Astrocyte (in vitro differentiated cells and primary cell): ENCODE data around the gene TLR9.

Experiments used
- EZH2 ChIP-seq: IDR thresholded peaks from 2 replicates; pipeline ENCODE4 v1.6.1; 2012; ENCODE audit warnings: mild to moderate bottlenecking, low read length, inconsistent platforms; ENCODE audit not compliant: insufficient read depth
- TF ChIP-seq, protein P1 (sequence below): IDR thresholded peaks from 2 replicates; pipeline ENCODE4 v1.5.1; 2011; ENCODE audit warnings: low read depth, mild to moderate bottlenecking, inconsistent platforms, low read length, moderate library complexity; ENCODE audit not compliant: insufficient read depth

DNA sequence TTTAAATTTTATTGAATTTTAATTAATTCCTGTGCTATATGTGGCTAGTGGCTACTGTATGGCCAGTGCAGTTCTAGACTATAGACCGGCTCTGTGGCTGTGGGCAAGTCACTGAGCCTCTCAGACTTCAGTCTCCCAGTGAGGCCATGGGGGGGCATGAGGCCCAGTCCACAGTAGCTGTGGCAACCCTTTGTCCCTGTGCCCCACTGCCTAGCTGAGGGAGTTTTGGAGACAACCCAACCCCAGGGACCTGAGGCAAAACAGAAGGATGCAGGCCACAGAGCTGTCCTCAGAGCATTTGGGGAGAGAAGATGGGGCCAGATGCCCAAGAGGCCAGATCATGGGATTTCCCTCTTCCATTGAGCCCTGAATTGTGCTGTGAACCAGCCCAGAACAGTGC lies 52.3 kb downstream of the TLR9 start:
- TF ChIP-seq, protein P1, sequence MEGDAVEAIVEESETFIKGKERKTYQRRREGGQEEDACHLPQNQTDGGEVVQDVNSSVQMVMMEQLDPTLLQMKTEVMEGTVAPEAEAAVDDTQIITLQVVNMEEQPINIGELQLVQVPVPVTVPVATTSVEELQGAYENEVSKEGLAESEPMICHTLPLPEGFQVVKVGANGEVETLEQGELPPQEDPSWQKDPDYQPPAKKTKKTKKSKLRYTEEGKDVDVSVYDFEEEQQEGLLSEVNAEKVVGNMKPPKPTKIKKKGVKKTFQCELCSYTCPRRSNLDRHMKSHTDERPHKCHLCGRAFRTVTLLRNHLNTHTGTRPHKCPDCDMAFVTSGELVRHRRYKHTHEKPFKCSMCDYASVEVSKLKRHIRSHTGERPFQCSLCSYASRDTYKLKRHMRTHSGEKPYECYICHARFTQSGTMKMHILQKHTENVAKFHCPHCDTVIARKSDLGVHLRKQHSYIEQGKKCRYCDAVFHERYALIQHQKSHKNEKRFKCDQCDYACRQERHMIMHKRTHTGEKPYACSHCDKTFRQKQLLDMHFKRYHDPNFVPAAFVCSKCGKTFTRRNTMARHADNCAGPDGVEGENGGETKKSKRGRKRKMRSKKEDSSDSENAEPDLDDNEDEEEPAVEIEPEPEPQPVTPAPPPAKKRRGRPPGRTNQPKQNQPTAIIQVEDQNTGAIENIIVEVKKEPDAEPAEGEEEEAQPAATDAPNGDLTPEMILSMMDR: no peak
- no peak for TF ChIP-seq EZH2
